Activated CD4-positive, alpha-beta T cell treated with anti-CD3 and anti-CD28 coated beads, Interleukin-2, amount 10 ng/mL, durations not matched to agents 24 days and 14 days (primary cell): ENCODE measurements around the gene MEIS2. TPM values are rescaled to one million over a fixed set of nuclear protein-coding genes. Genes with fewer than 3 reads are reported as not detected.

Experiments
- DNase-seq: peaks from one replicate; pipeline ENCODE4 v3.0.0; 2022
- H3K27ac Mint-ChIP-seq: one replicate; pipeline ENCODE4 v1.8.0; 2022; ENCODE audit warnings: mild to moderate bottlenecking, mixed read lengths
- H3K27me3 Mint-ChIP-seq: one replicate; pipeline ENCODE4 v1.8.0; 2022; ENCODE audit warnings: mixed read lengths
- H3K36me3 Mint-ChIP-seq: one replicate; pipeline ENCODE4 v1.8.0; 2022; ENCODE audit warnings: low read depth, mild to moderate bottlenecking, mixed read lengths
- H3K4me1 Mint-ChIP-seq: one replicate; pipeline ENCODE4 v1.8.0; 2021; ENCODE audit warnings: mixed read lengths
- H3K4me3 Mint-ChIP-seq: one replicate; pipeline ENCODE4 v1.8.0; 2022; ENCODE audit warnings: mild to moderate bottlenecking, moderate library complexity, mixed read lengths
- H3K9me3 Mint-ChIP-seq: one replicate; pipeline ENCODE4 v1.8.0; 2021; ENCODE audit warnings: mixed read lengths
- intact Hi-C: fragments of 100-400 bp; cut with micrococcal nuclease; formaldehyde crosslinking; loops from one replicate; pipeline ENCODE4 v1.15.1; 2023
- total RNA-seq: library from RNA; stranded (reverse); gene quantifications from 2 replicates; pipeline ENCODE4 v1.2.3, GENCODE V29; 2022

Gene MEIS2
- not detected in 2 replicates for total RNA-seq

DNA sequence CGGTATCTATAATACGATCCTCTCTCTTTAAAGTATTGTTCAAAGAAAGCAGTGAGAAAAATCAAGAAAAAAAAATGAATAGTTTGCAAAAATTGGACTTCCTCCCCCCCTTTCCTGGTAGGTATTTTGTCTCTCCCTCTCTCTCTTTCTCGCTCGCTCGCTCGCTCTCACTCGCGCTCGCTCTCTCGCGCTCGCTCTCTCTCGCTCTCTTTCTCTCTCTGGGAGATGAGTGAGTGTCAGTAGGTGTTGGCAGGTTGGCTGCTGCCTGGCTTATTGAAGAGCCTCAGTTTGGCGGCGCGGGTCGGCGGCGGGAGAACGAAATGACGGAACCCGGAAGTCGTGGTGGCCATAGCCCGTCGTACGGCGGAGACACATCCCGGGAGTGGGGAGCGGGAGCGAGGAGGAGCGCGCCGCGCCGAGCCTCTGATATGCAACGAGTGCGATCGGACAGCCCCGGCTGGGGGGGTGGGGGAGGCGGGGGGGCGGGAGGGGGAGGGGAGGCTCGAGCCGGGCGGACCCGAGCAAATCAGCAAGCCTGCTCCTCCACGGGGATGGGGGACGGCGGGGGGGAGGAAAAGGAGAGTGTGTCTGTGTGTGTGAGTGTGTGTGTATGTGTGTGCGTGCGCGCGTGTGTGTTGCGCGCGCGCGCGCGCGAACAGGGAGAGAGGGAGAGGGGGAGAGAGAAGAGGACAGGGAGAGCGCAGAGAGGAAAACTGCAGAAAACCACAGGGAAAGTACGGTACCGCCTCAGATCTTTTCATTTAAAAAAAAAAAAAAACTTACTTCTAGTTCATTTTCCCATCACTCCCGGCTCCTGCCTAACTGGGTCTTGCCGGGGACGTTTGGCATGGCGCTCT, at the start of gene MEIS2:
Gene MEIS2, minus strand, starts transcription at position 441 of the 857 bp plus-strand sequence. CDS start 1,083 bp downstream, outside the sequence.
- DNase-seq = peak; percentile 80
- Mint-ChIP-seq H3K36me3 (peaks cover 13% of the 10 kb centered on the region), H3K27ac (peak within 1 kb of the TSS; percentile 71)

GRCh38 chr15:37149146-37149545, 48.8 kb upstream of the MEIS2 start:
- intact Hi-C loops = no loop called here
- no peaks in the 10 kb centered on the region for H3K4me1 Mint-ChIP-seq
- no peaks in the 10 kb centered on the region for H3K9me3 Mint-ChIP-seq
- H3K27ac Mint-ChIP-seq = no peak overlapping the region
- H3K4me3 Mint-ChIP-seq = no peak overlapping the region
- H3K27me3 Mint-ChIP-seq = no peaks in the 10 kb centered on the region
- H3K36me3 Mint-ChIP-seq = no peaks in the 10 kb centered on the region
- no peak for DNase-seq

More for the DNA sequence above, at the start of gene MEIS2:
- Mint-ChIP-seq H3K4me1 (peaks cover 20% of the 10 kb centered on the region), H3K27me3 (peaks cover 89% of the 10 kb centered on the region), H3K9me3 (peaks cover 17% of the 10 kb centered on the region), H3K4me3 (peak within 1 kb of the TSS; percentile 90)
- intact Hi-C loops = loop anchor here (2.0 kb wide), 1 partner anchor 216 kb away; no protein-coding TSS in a partner anchor

GRCh38 chr15:37148714-37149113, 48.4 kb upstream of the MEIS2 start:
- no peak overlapping the region for H3K4me3 Mint-ChIP-seq
- no peaks in the 10 kb centered on the region for H3K27me3 Mint-ChIP-seq
- no peak for DNase-seq
- H3K9me3 Mint-ChIP-seq = no peaks in the 10 kb centered on the region
- no peak overlapping the region for H3K27ac Mint-ChIP-seq
- no peaks in the 10 kb centered on the region for H3K4me1 Mint-ChIP-seq
- H3K36me3 Mint-ChIP-seq = no peaks in the 10 kb centered on the region
- intact Hi-C loops = no loop called here

DNA sequence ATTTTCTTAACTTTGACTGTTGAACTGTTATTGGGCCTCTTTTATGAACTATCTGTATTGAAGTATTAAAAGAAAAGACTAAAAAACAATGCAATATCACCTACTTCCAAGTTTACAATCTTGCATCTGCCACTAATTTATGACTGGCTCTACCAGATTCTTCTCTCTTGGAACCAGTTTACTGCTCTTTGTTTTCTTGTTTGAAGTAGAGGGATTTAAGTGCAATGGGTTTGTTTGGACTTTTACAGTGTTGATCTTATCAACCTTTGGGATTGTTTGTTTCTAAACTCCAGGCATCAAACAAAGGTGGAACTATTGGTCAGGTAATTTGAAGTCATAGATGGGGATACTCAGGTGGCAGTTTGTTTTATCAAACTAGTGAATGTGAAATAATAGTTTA, 43.0 kb upstream of the MEIS2 start:
- DNase-seq = no peak
- Mint-ChIP-seq H3K4me3 (no peak overlapping the region), H3K9me3 (no peaks in the 10 kb centered on the region), H3K4me1 (no peaks in the 10 kb centered on the region), H3K27ac (no peak overlapping the region), H3K27me3 (peaks cover 2% of the 10 kb centered on the region), H3K36me3 (no peaks in the 10 kb centered on the region)
- intact Hi-C loops = no loop called here

DNA sequence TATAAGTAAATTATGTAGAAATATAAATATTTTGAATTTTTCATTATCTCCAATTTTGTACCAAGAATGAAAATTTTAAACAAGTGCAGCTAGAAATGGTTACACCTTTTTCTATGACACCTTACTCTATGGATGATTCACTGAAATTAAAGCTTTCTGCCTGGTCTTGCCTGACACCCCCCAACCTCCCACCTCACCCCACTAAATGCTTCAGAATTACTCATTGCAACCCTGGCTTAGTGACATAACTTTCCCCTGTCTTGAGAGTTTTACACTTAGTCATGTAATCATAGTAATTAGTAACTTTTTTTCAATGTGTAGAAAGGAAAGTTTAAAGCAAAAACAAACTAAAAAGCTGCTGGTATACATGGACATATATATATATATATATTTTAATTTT, 42.0 kb upstream of the MEIS2 start:
- Mint-ChIP-seq H3K4me1 (no peaks in the 10 kb centered on the region), H3K27ac (no peak overlapping the region), H3K4me3 (no peak overlapping the region), H3K36me3 (no peaks in the 10 kb centered on the region), H3K9me3 (no peaks in the 10 kb centered on the region), H3K27me3 (peaks cover 2% of the 10 kb centered on the region)
- intact Hi-C loops = no loop called here
- DNase-seq = no peak

DNA sequence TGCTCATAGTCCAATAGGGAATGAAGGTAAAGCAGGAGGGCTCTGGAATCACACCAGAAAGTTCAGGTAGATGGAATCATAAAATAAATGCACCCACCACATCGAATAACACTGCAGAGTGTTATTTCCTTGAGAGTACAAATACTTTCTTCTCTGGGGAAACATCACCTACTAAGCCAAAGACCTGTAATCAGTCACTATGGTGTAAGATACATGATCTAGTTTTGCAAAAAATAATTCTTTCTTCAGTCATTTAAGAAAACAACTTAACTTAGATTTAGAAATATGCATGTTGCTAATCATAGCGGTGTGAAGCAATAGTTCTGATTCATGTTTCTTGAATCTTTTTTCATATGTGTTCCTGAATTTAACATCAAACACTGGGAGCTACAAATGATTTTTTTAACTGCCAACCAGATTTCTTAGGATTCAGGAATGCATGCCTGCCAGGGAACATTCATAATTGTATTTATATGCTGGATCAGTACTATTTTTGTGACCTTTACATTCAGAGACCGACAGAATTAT, 40.2 kb upstream of the MEIS2 start:
- no peak for DNase-seq
- no peaks in the 10 kb centered on the region for H3K36me3 Mint-ChIP-seq
- H3K27me3 Mint-ChIP-seq = peaks cover 2% of the 10 kb centered on the region
- no peak overlapping the region for H3K4me3 Mint-ChIP-seq
- H3K9me3 Mint-ChIP-seq = no peaks in the 10 kb centered on the region
- H3K4me1 Mint-ChIP-seq = no peaks in the 10 kb centered on the region
- no peak overlapping the region for H3K27ac Mint-ChIP-seq
- intact Hi-C loops = no loop called here

DNA sequence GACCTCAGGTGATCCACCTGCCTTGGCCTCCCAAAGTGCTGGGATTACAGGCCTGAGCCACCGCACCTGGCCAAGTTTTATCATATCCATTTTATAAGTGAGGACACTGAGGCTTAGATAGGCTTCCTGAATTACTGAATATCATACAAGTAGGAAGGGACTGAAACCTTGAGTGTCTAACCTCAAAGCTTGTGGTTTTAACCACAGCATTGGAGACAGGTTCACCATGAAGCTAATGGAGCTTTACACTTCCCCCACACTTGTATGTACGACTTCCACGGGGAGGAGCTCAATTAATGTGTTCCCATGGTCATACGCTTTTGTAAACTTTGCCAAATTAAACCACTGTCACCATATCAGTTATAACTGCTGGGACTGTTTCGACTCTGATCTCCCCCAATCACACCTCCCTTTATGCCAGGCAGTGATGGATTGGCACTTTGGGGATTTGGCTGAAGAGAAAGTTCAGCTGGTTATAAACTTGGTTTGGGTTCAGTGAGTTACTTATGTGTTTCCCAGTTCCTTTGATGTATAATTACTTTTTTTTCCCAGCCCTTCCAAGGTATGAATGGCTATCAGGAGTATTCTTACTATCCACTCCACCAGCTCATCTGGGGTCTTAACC, 38.4 kb upstream of the MEIS2 start:
- Mint-ChIP-seq H3K4me1 (no peaks in the 10 kb centered on the region), H3K4me3 (no peak overlapping the region), H3K9me3 (no peaks in the 10 kb centered on the region), H3K36me3 (no peaks in the 10 kb centered on the region), H3K27me3 (peaks cover 2% of the 10 kb centered on the region), H3K27ac (no peak overlapping the region)
- no peak for DNase-seq
- intact Hi-C loops = loop anchor here (10.0 kb wide), 1 partner anchor 1384 kb away; no protein-coding TSS in a partner anchor

- no peak overlapping the region for H3K27ac Mint-ChIP-seq
These were observed 36.9 kb upstream of the MEIS2 start for GRCh38 chr15:37137221-37137620.

GRCh38 chr15:37136666-37137065, 36.3 kb upstream of the MEIS2 start:
- Mint-ChIP-seq H3K36me3 (no peaks in the 10 kb centered on the region), H3K4me3 (no peak overlapping the region), H3K27me3 (peaks cover 5% of the 10 kb centered on the region), H3K9me3 (no peaks in the 10 kb centered on the region), H3K4me1 (no peaks in the 10 kb centered on the region), H3K27ac (no peak overlapping the region)
- DNase-seq = no peak
- intact Hi-C loops = loop anchor here (10.0 kb wide), 1 partner anchor 1382 kb away; no protein-coding TSS in a partner anchor

More at GRCh38 chr15:37137221-37137620, 36.9 kb upstream of the MEIS2 start:
- Mint-ChIP-seq H3K4me1 (no peaks in the 10 kb centered on the region), H3K27me3 (peaks cover 5% of the 10 kb centered on the region), H3K9me3 (no peaks in the 10 kb centered on the region), H3K4me3 (no peak overlapping the region), H3K36me3 (no peaks in the 10 kb centered on the region)
- intact Hi-C loops = loop anchor here (10.0 kb wide), 1 partner anchor 1382 kb away; no protein-coding TSS in a partner anchor
- DNase-seq = no peak

DNA sequence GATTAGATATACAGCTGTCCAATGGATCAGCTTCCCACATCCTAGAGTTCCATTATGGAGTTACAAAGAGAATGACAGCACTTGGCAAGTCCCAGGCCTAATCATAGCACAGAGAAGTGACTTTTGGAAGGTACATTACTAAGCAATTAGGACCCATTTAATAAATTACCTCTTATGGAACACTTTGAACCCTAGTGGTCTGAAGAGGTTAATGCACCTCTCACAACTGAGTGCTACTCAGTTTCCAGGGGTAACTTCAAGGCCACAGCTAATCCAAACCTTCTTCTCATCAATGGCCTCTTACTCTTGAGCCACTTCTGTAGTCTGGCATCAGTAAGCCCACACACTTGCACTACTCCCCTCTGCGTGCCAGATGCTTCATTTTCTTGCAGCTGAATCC, 34.9 kb upstream of the MEIS2 start:
- no peaks in the 10 kb centered on the region for H3K9me3 Mint-ChIP-seq
- peaks cover 5% of the 10 kb centered on the region for H3K27me3 Mint-ChIP-seq
- H3K27ac Mint-ChIP-seq = no peak overlapping the region
- intact Hi-C loops = loop anchor here (10.0 kb wide), 1 partner anchor 1380 kb away; no protein-coding TSS in a partner anchor
- DNase-seq = no peak
- no peaks in the 10 kb centered on the region for H3K36me3 Mint-ChIP-seq
- no peak overlapping the region for H3K4me3 Mint-ChIP-seq
- no peaks in the 10 kb centered on the region for H3K4me1 Mint-ChIP-seq

DNA sequence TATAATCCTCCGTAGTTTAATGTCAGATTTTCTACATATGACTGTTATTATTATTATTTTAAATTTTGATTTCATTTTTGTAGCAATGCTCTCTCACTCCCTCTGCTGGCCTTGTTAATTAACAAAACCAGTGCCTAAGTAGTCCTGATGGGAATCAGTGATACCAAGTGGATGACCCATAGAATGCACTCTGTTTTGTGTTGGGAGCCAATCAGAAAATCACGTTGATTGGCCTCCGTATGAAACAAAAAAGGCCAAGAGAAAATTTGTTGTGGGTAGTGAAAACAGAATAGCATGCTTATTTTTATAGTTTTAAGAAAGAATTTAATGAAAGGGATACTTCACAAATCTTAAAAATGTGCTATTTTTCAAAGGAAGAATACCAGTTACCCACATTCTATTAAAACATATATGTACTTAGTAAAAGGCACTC, 34.4 kb upstream of the MEIS2 start:
- Mint-ChIP-seq H3K9me3 (no peaks in the 10 kb centered on the region), H3K4me3 (no peak overlapping the region), H3K4me1 (no peaks in the 10 kb centered on the region), H3K27ac (no peak overlapping the region), H3K36me3 (no peaks in the 10 kb centered on the region), H3K27me3 (peaks cover 5% of the 10 kb centered on the region)
- intact Hi-C loops = loop anchor here (10.0 kb wide), 1 partner anchor 1380 kb away; no protein-coding TSS in a partner anchor
- no peak for DNase-seq

- DNase-seq = no peak
- Mint-ChIP-seq H3K4me1 (no peaks in the 10 kb centered on the region), H3K4me3 (no peak overlapping the region), H3K27ac (no peak overlapping the region), H3K9me3 (no peaks in the 10 kb centered on the region), H3K27me3 (peaks cover 5% of the 10 kb centered on the region), H3K36me3 (no peaks in the 10 kb centered on the region)
- intact Hi-C loops = loop anchor here (10.0 kb wide), 1 partner anchor 1379 kb away; no protein-coding TSS in a partner anchor
These were observed 33.9 kb upstream of the MEIS2 start for GRCh38 chr15:37134244-37134643.

DNA sequence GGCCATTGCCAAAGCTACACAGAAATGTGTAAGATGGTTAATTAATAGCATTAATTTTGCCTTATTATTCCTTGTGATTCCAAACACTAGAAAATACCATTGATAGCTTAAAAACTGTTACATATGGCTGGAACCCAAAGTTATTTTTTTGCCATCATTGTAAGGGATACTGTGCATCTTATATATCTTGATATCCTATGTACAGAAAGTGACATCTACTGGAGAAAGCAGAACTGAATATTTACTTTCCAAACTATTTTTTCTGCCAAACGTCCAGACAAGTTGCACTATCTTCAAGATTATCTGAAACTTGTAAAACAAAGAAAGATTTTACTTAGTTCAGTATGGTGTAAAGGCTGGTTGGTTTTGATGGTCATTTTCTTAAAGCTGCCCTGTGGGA, 33.3 kb upstream of the MEIS2 start:
- Mint-ChIP-seq H3K36me3 (no peaks in the 10 kb centered on the region), H3K9me3 (no peaks in the 10 kb centered on the region), H3K4me1 (no peaks in the 10 kb centered on the region), H3K27me3 (peaks cover 3% of the 10 kb centered on the region), H3K4me3 (no peak overlapping the region), H3K27ac (no peak overlapping the region)
- DNase-seq = no peak
- intact Hi-C loops = loop anchor here (10.0 kb wide), 1 partner anchor 1379 kb away; no protein-coding TSS in a partner anchor
